Fibroblast of the aortic adventitia (primary cell): ENCODE results near the gene OGFOD2. TPM values are rescaled to one million over a fixed set of nuclear protein-coding genes. Genes with fewer than 3 reads are reported as not detected.

Source experiments
- DNase-seq: peaks from one replicate; pipeline ENCODE4 v3.0.0-alpha.2; 2010; ENCODE audit warnings: low read depth
- H3K4me3 ChIP-seq: 2 replicates; pipeline ENCODE4 v1.5.1; 2011; ENCODE audit warnings: low read depth, mild to moderate bottlenecking, control low read depth, low read length, moderate library complexity
- total RNA-seq: library from RNA; depleted of rRNA; stranded (reverse); fragments of >200 nt; gene quantifications from 2 replicates; pipeline ENCODE4 v1.2.3, GENCODE V29; 2012; ENCODE audit warnings: low replicate concordance
- TF ChIP-seq, protein P1 (sequence below): IDR thresholded peaks from 2 replicates; pipeline ENCODE4 v1.5.1; 2011; ENCODE audit warnings: mild to moderate bottlenecking, low read length, control low read depth, inconsistent platforms; ENCODE audit not compliant: insufficient read depth

Gene OGFOD2
- total RNA-seq, 1 donor: 10.3 TPM

DNA sequence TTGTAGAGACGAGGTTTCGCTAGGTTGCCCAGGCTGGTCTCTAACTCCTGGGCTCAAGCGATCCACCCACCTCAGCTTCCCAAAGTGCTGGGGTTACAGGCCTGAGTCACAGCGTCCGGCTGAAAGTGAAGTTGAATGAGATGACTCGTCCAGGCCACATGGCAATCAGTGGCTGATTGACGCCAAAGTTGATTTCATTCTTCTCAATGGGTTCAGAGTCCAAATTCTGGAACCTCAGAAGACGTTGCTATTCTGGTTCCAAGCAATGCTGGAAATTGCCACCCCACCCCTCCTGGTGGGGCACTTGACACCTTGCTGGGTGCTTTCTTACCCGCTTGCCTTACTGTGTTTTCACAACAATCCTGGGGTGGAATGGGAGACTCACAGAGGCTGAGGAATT is 23.6 kb upstream of the OGFOD2 start:
- no peak overlapping the region for H3K4me3 ChIP-seq
- DNase-seq: no peak
- TF ChIP-seq, protein P1, sequence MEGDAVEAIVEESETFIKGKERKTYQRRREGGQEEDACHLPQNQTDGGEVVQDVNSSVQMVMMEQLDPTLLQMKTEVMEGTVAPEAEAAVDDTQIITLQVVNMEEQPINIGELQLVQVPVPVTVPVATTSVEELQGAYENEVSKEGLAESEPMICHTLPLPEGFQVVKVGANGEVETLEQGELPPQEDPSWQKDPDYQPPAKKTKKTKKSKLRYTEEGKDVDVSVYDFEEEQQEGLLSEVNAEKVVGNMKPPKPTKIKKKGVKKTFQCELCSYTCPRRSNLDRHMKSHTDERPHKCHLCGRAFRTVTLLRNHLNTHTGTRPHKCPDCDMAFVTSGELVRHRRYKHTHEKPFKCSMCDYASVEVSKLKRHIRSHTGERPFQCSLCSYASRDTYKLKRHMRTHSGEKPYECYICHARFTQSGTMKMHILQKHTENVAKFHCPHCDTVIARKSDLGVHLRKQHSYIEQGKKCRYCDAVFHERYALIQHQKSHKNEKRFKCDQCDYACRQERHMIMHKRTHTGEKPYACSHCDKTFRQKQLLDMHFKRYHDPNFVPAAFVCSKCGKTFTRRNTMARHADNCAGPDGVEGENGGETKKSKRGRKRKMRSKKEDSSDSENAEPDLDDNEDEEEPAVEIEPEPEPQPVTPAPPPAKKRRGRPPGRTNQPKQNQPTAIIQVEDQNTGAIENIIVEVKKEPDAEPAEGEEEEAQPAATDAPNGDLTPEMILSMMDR: no peak

DNA sequence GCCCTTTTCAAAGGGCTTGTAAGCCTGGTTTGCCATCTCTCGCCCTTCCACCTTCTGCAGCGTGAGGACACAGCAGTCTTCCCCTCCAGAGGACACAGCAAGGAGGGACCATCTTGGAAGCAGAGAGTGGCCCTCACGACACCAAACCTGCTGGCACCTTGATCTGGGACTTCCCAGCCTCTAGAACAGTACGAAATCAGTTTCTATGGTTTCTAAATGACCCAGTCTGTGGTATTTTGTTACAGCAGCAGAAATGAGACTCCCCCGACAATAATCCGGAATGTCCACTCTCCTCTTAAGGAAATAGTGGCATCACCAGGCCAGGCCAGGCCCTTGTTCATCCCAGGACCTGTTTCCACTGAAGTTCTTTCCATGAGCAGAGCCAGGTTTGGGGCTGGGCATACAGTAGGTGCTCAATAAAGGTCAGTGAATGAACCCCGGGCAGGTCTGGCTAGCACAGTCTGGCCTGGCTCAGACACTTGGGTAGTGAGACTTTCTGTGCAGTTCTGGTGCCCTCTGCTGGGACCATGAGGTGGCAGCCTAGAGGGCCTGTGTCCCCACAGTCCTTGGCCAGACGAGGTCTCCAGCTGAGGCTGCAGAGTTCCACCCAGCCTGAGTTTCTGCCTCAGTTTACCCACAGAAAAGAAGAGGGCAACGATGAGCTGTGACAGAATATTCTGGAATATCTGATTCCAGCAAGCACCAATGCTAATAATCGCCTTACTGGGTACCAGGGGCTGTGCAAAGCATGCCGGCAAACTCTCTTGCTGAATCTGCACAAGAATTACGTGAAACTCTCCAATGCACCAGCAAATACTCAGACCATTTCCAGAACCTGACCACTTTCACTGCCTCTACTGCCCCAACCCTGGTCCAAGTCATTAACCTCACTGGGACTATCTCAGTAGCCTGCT is 22.8 kb upstream of the OGFOD2 start:
- TF ChIP-seq, protein P1: peak; percentile 89
- peak; percentile 75 for DNase-seq
- H3K4me3 ChIP-seq: no peak overlapping the region

DNA sequence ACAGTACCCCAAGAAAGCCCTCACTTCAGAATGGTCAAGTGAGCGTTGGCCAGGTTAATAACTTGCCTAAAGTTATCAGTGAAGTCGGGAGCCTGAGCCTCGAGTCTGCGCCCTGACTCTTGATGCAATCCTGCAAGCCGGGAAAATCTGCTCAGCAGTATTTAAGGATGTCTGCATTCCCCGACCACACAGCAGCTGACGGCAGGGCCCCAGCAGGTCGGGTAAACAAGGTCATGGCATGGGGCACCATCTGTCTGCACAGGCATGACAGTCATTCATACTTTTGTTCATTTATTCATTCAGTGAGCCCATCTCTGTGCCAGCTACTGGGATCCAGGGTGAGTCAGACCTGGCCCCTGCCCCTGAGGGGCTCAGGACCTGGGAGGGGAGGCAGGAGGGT is 19.9 kb upstream of the OGFOD2 start:
- DNase-seq: no peak
- TF ChIP-seq, protein P1: no peak
- H3K4me3 ChIP-seq: no peak overlapping the region

DNA sequence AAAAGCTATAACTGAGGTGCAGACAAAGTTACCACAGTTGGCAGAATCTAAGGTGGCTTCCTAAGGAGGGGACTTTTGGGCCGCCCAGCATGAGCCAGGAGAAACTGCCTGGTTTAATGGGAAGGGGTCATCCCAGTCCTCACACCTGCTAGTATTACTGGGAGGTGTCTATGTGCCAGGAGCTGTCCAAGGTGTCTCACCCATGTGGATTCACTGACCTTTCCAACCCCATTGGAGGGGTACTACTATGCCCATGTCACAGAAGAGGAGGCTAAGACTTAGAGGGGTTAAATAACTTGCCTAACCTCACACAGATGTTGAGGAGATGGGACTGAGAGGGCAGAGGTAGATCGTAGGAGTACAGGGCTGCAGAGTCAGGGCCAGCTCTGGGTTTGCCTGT is 19.0 kb upstream of the OGFOD2 start:
- TF ChIP-seq, protein P1: no peak
- DNase-seq: no peak
- no peak overlapping the region for H3K4me3 ChIP-seq

DNA sequence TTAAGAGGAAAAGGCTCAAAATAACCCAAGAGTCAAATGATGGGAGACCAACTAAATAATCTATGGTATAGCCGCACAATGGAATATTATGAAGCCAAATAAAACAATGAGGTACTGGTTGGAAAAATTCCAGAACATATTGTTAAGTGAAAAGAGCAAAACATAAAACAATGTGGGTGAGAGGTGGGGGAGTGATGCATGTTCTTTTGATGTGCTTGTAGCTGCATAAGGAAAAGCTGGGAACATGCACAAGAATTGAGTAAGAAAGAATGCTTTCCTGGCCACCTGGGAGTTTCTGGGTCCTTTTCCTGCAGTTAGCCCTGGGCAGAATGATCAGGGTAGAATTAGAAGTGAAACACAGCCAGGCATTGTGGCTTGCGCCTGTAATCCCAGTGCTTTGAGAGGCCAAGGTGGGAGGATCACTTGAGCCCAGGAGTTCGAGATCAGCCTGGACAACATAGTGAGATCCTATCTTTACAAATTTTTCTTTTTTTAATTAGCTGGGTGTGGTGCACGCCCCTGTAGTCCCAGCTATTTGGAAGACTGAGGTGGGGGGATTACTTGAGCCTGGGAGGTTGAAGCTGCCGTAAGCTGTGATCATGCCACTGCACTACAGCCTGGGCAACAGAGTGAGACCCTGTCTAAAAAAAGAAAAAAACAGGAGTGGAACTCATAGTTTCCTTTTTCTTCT is 16.7 kb upstream of the OGFOD2 start:
- DNase-seq: peak; percentile 97
- TF ChIP-seq, protein P1: no peak
- no peak overlapping the region for H3K4me3 ChIP-seq

DNA sequence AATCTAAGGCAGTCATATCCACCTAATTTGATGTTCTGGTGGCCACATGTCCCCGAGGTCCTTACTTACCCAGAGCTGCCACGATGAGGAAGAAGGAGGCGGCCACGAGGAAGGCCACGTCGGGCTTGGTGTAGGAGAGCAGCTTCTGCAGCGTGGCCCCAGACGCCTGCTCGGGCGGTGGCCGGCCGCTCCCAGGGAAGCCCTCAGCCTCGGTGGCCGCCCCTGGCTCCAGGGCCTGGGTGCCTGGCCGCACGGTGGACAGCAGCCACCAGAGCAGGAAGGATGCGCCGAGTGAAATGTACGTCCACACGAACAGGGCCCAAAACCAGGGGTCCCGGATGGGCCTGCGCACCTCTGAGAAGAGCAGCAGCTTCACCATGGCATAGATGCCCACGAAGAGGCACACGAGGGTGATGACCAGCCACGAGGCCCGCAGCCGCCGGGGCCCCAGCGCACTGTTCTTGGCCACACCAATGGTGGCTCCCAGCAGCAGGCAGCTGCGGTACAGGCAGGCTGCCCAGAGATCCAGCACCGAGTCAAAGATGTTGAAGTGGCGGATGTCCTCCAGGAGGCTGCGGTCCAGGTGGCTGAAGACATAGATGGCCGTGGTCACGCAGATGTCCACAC is 15.4 kb upstream of the OGFOD2 start:
- no peak for DNase-seq
- H3K4me3 ChIP-seq: no peak overlapping the region
- TF ChIP-seq, protein P1: no peak
